ENCODE measurements around the gene SCYL3. TPM values are rescaled to one million over a fixed set of nuclear protein-coding genes. Genes with fewer than 3 reads are reported as not detected.
A peak's percentile ranks its signal among the peaks of the same experiment; 100 is the strongest.

The SCYL3 gene
- total RNA-seq, 1 donor from 2014 or later: 5.6 TPM

GRCh38 chr1:169899519-169900217, 6.0 kb upstream of the SCYL3 start:
- Histone ChIP-seq H3K9me3 (replicated peaks) (no peaks in the 10 kb centered on the region), H3K36me3 (no peaks in the 10 kb centered on the region), H3K4me1 (peaks cover 2% of the 10 kb centered on the region), H3K27ac (replicated peaks) (no peak overlapping the region), H3K4me3 (no peak overlapping the region), H3K27me3 (ENCODE audit: low read depth) (peaks cover 41% of the 10 kb centered on the region)
- no peak for DNase-seq
- TF ChIP-seq CTCF (IDR thresholded peaks at IDR 0.05; ENCODE audit: borderline replicate concordance): no peak
- intact Hi-C loops (cut with micrococcal nuclease): no loop called here

- Histone ChIP-seq H3K27me3 (ENCODE audit: low read depth) (peaks cover 19% of the 10 kb centered on the region), H3K27ac (replicated peaks) (no peak overlapping the region), H3K4me1 (peaks cover 28% of the 10 kb centered on the region), H3K36me3 (no peaks in the 10 kb centered on the region), H3K4me3 (no peak overlapping the region), H3K9me3 (replicated peaks) (no peaks in the 10 kb centered on the region)
- no peak for TF ChIP-seq CTCF (IDR thresholded peaks at IDR 0.05; ENCODE audit: borderline replicate concordance)
- intact Hi-C loops (cut with micrococcal nuclease): no loop called here
- no peak for DNase-seq
Observed at GRCh38 chr1:169896013-169896412, 2.3 kb upstream of the SCYL3 start.

GRCh38 chr1:169894424-169895145, 889 bp upstream of the SCYL3 start:
- Histone ChIP-seq H3K4me3 (peak overlapping the region; percentile 97), H3K27ac (replicated peaks) (peak overlapping the region; percentile 99), H3K9me3 (replicated peaks) (no peaks in the 10 kb centered on the region), H3K27me3 (ENCODE audit: low read depth) (peaks cover 11% of the 10 kb centered on the region), H3K36me3 (no peaks in the 10 kb centered on the region), H3K4me1 (peaks cover 32% of the 10 kb centered on the region)
- DNase-seq: no peak
- intact Hi-C loops (cut with micrococcal nuclease): no loop called here
- no peak for TF ChIP-seq CTCF (IDR thresholded peaks at IDR 0.05; ENCODE audit: borderline replicate concordance)

- intact Hi-C loops (cut with micrococcal nuclease): no loop called here
- no peaks in the 10 kb centered on the region for H3K9me3 ChIP-seq (replicated peaks)
- peaks cover 41% of the 10 kb centered on the region for H3K4me1 ChIP-seq
- H3K4me3 ChIP-seq: peak overlapping the region; percentile 97
- peaks cover 6% of the 10 kb centered on the region for H3K27me3 ChIP-seq (ENCODE audit: low read depth)
- H3K27ac ChIP-seq (replicated peaks): peak overlapping the region; percentile 99
- TF ChIP-seq CTCF (IDR thresholded peaks at IDR 0.05; ENCODE audit: borderline replicate concordance): no peak
- peaks cover 7% of the 10 kb centered on the region for H3K36me3 ChIP-seq
- peak; percentile 39 for DNase-seq
Observed at GRCh38 chr1:169892927-169893644, 610 bp downstream of the SCYL3 start.

- Histone ChIP-seq H3K27ac (replicated peaks) (peak overlapping the region; percentile 99), H3K36me3 (peaks cover 14% of the 10 kb centered on the region), H3K4me1 (peaks cover 41% of the 10 kb centered on the region), H3K9me3 (replicated peaks) (no peaks in the 10 kb centered on the region), H3K4me3 (peak overlapping the region; percentile 97), H3K27me3 (ENCODE audit: low read depth) (no peaks in the 10 kb centered on the region)
- TF ChIP-seq CTCF (IDR thresholded peaks at IDR 0.05; ENCODE audit: borderline replicate concordance): no peak
- no peak for DNase-seq
- intact Hi-C loops (cut with micrococcal nuclease): no loop called here
Observed at GRCh38 chr1:169892176-169892926, 1.3 kb downstream of the SCYL3 start.

Data from left ventricle myocardium inferior (tissue), 1 donor.